ENCODE data around the gene FAAP20.

GRCh38 chr1:2216767-2217058 lies 22.1 kb upstream of the FAAP20 start:
- TF ChIP-seq CTCF (IDR thresholded peaks at IDR 0.05) (no peak), POLR2A (IDR thresholded peaks at IDR 0.05) (no peak)
